ENCODE results near the gene TNIK.

DNA sequence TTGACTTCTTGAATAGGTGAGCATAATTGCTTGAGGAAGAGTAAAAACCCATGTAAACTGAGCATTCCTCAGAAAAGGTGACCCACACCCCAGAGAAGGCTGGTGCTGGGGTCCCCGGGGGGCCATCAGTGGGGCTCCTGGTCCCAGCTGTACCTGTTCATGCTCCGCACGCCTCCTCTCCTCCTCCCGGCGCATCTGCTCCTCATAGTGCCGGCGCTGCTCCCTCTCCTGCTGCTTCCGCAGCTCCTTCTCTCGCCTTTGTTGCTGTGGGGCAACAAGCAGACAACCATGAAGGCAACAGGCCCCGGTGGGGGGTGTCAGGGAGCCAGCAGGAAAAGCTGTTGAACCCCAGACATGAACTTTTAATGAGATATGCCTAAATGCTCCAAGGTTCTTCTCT, 320.0 kb downstream of the TNIK start:
- TF ChIP-seq MXI1 (IDR thresholded peaks at IDR 0.05; ENCODE audit: borderline replicate concordance, low read depth, low read length) (no peak), POLR2A (IDR thresholded peaks at IDR 0.05; ENCODE audit: low read depth, low read length) (no peak), CTCF (conservative IDR thresholded peaks at IDR 0.05; ENCODE audit: low read depth, low read length) (no peak), FOS (IDR thresholded peaks at IDR 0.05; ENCODE audit: low read depth, low read length) (no peak), MAZ (IDR thresholded peaks at IDR 0.05; ENCODE audit: borderline replicate concordance, low read depth, low read length) (no peak), RAD21 (IDR thresholded peaks at IDR 0.05; ENCODE audit: low read length) (no peak), MAFK (IDR thresholded peaks at IDR 0.05; ENCODE audit: low read depth, low read length) (no peak), RFX5 (IDR thresholded peaks at IDR 0.05; ENCODE audit: low read depth, low read length) (no peak), CEBPB (IDR thresholded peaks at IDR 0.05; ENCODE audit: low read depth, low read length) (no peak), BHLHE40 (IDR thresholded peaks at IDR 0.05; ENCODE audit: low read depth, low read length) (no peak), SMC3 (IDR thresholded peaks at IDR 0.05; ENCODE audit: low read depth, low read length) (no peak)
- TF ChIP-seq, protein P1, sequence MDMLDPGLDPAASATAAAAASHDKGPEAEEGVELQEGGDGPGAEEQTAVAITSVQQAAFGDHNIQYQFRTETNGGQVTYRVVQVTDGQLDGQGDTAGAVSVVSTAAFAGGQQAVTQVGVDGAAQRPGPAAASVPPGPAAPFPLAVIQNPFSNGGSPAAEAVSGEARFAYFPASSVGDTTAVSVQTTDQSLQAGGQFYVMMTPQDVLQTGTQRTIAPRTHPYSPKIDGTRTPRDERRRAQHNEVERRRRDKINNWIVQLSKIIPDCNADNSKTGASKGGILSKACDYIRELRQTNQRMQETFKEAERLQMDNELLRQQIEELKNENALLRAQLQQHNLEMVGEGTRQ (IDR thresholded peaks at IDR 0.05; ENCODE audit: low read depth, low read length): no peak
- TF ChIP-seq, protein P2, sequence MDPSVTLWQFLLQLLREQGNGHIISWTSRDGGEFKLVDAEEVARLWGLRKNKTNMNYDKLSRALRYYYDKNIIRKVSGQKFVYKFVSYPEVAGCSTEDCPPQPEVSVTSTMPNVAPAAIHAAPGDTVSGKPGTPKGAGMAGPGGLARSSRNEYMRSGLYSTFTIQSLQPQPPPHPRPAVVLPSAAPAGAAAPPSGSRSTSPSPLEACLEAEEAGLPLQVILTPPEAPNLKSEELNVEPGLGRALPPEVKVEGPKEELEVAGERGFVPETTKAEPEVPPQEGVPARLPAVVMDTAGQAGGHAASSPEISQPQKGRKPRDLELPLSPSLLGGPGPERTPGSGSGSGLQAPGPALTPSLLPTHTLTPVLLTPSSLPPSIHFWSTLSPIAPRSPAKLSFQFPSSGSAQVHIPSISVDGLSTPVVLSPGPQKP (IDR thresholded peaks at IDR 0.05; ENCODE audit: borderline replicate concordance, low read depth, low read length): no peak

Data from IMR-90 (cell line).